ENCODE results near the gene NFATC2IP. TPM values are rescaled to one million over a fixed set of nuclear protein-coding genes. Genes with fewer than 3 reads are reported as not detected.

Gene NFATC2IP
- total RNA-seq, 1 experiment from 2014 or later = 63.5 TPM

GRCh38 chr16:28927815-28928214, 22.9 kb upstream of the NFATC2IP start:
- no peaks in the 10 kb centered on the region for H3K27me3 ChIP-seq (replicated peaks; ENCODE audit: insufficient read depth, low read depth, low read length, poor library complexity)
- H3K9me3 ChIP-seq (ENCODE audit: low read depth, low read length, poor library complexity, severe bottlenecking) = no peaks in the 10 kb centered on the region
- no peaks in the 10 kb centered on the region for H3K36me3 ChIP-seq (ENCODE audit: insufficient read depth, low read length, poor library complexity, severe bottlenecking)
- H3K4me3 ChIP-seq (ENCODE audit: low read depth, low read length, poor library complexity, severe bottlenecking) = no peak overlapping the region
- DNase-seq (ENCODE audit: low spot score) = no peak
- ChIA-PET CTCF (no interaction called here), POLR2A (ENCODE audit: low non-redundant PET) (interaction anchor here (0.6 kb wide), 1 partner anchor 14 kb away, joined by 5 read pairs; no protein-coding TSS in a partner anchor)
- peaks cover 7% of the 10 kb centered on the region for H3K4me1 ChIP-seq (ENCODE audit: insufficient read depth, low read length, poor library complexity, severe bottlenecking)
- no TSS peak for BruUV-seq (replicated peaks)
- TF ChIP-seq, protein P1, sequence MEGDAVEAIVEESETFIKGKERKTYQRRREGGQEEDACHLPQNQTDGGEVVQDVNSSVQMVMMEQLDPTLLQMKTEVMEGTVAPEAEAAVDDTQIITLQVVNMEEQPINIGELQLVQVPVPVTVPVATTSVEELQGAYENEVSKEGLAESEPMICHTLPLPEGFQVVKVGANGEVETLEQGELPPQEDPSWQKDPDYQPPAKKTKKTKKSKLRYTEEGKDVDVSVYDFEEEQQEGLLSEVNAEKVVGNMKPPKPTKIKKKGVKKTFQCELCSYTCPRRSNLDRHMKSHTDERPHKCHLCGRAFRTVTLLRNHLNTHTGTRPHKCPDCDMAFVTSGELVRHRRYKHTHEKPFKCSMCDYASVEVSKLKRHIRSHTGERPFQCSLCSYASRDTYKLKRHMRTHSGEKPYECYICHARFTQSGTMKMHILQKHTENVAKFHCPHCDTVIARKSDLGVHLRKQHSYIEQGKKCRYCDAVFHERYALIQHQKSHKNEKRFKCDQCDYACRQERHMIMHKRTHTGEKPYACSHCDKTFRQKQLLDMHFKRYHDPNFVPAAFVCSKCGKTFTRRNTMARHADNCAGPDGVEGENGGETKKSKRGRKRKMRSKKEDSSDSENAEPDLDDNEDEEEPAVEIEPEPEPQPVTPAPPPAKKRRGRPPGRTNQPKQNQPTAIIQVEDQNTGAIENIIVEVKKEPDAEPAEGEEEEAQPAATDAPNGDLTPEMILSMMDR (conservative IDR thresholded peaks at IDR 0.05; ENCODE audit: low read depth, low read length) = no peak
- no peak for TF ChIP-seq EZH2 (IDR thresholded peaks at IDR 0.05; ENCODE audit: borderline replicate concordance, low read depth, low read length, poor library complexity, severe bottlenecking)
- H3K27ac ChIP-seq (ENCODE audit: low read depth, low read length, poor library complexity, severe bottlenecking) = no peak overlapping the region
- intact Hi-C loops (cut with micrococcal nuclease; ENCODE audit: unreplicated experiment) = loop anchor here (10.0 kb wide), 1 partner anchor 53 kb away; the partner anchor contains the start of gene ATP2A1

DNA sequence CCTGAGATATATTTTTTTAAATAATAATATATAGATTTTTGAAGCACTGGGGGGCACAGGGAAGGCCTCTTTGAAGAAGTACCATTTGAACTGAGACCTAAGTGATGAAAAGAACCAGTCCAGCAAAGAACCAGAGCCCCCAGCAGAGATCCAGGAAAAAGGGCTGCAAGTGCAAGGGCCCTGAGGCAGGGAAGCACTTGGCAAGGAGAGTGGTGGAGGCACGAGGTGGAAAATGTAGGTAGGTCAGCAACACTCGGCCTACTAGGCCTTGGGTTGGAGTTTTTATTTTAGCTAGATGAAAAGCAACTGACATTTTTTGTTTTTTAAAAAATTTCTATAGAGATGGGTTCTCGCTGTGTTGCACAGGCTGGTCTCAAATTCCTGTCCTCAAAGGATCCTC, 20.5 kb upstream of the NFATC2IP start:
- no peak for DNase-seq (ENCODE audit: low spot score)
- Histone ChIP-seq H3K4me1 (ENCODE audit: insufficient read depth, low read length, poor library complexity, severe bottlenecking) (peaks cover 7% of the 10 kb centered on the region), H3K27me3 (replicated peaks; ENCODE audit: insufficient read depth, low read depth, low read length, poor library complexity) (no peaks in the 10 kb centered on the region), H3K36me3 (ENCODE audit: insufficient read depth, low read length, poor library complexity, severe bottlenecking) (no peaks in the 10 kb centered on the region), H3K9me3 (ENCODE audit: low read depth, low read length, poor library complexity, severe bottlenecking) (no peaks in the 10 kb centered on the region), H3K27ac (ENCODE audit: low read depth, low read length, poor library complexity, severe bottlenecking) (peak overlapping the region; percentile 46), H3K4me3 (ENCODE audit: low read depth, low read length, poor library complexity, severe bottlenecking) (no peak overlapping the region)
- BruUV-seq (replicated peaks) = no TSS peak
- TF ChIP-seq, protein P1 (conservative IDR thresholded peaks at IDR 0.05; ENCODE audit: low read depth, low read length) = no peak
- TF ChIP-seq EZH2 (IDR thresholded peaks at IDR 0.05; ENCODE audit: borderline replicate concordance, low read depth, low read length, poor library complexity, severe bottlenecking) = no peak
- ChIA-PET POLR2A (ENCODE audit: low non-redundant PET) (interaction anchor here (0.6 kb wide), 1 partner anchor 95 kb away, joined by 4 read pairs; no protein-coding TSS in a partner anchor), CTCF (no interaction called here)
- intact Hi-C loops (cut with micrococcal nuclease; ENCODE audit: unreplicated experiment) = no loop called here

- peaks cover 7% of the 10 kb centered on the region for H3K4me1 ChIP-seq (ENCODE audit: insufficient read depth, low read length, poor library complexity, severe bottlenecking)
- POLR2A ChIA-PET (ENCODE audit: low non-redundant PET) = interaction anchor here (0.6 kb wide), 1 partner anchor 96 kb away, joined by 4 read pairs; no protein-coding TSS in a partner anchor
- no peaks in the 10 kb centered on the region for H3K36me3 ChIP-seq (ENCODE audit: insufficient read depth, low read length, poor library complexity, severe bottlenecking)
- CTCF ChIA-PET = no interaction called here
- H3K27me3 ChIP-seq (replicated peaks; ENCODE audit: insufficient read depth, low read depth, low read length, poor library complexity) = no peaks in the 10 kb centered on the region
- peak overlapping the region; percentile 46 for H3K27ac ChIP-seq (ENCODE audit: low read depth, low read length, poor library complexity, severe bottlenecking)
- no peak overlapping the region for H3K4me3 ChIP-seq (ENCODE audit: low read depth, low read length, poor library complexity, severe bottlenecking)
- TF ChIP-seq, protein P1 (conservative IDR thresholded peaks at IDR 0.05; ENCODE audit: low read depth, low read length) = no peak
- no peak for TF ChIP-seq EZH2 (IDR thresholded peaks at IDR 0.05; ENCODE audit: borderline replicate concordance, low read depth, low read length, poor library complexity, severe bottlenecking)
- H3K9me3 ChIP-seq (ENCODE audit: low read depth, low read length, poor library complexity, severe bottlenecking) = no peaks in the 10 kb centered on the region
- BruUV-seq (replicated peaks) = no TSS peak
- DNase-seq (ENCODE audit: low spot score) = peak; percentile 39
- intact Hi-C loops (cut with micrococcal nuclease; ENCODE audit: unreplicated experiment) = no loop called here
Measured at GRCh38 chr16:28930652-28931051, 20.1 kb upstream of the NFATC2IP start.

Measured in A673 (cell line).